Activated effector memory CD4-positive, alpha-beta T cell treated with Interleukin-2 at 50 U/mL for 16 hours (primary cell): ENCODE results near the gene EIF4G3.
"Not testable (repeated sequence)": the region's sequence is repeated elsewhere in the genome, so short reads cannot be mapped to it uniquely, and the experiment has no call there.

Experiments
- DNase-seq: peaks from one replicate; pipeline ENCODE4 v3.0.0-alpha.2; 2020

Gene EIF4G3

GRCh38 chr1:21182181-21182731 lies 5.6 kb upstream of the EIF4G3 start:
- DNase-seq, result no peak

DNA sequence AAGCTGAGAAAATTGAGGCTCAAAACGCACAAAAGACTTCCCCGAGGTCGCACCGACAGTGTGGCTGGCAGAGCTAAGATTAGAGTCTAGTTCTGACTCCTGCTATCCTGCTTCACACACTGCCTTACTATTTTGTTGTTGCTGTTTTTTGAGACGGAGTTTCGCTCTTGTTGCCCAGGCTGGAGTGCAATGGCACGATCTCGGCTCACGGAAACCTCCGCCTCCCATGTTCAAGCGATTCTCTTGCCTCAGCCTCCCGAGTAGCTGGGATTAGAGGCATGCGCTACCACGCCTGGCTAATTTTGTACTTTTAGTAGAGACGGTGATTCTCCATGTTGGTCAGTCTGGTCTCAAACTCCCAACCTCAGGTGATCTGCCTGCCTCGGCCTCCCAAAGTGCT lies 1.6 kb upstream of the EIF4G3 start:
- not testable (repeated sequence) for DNase-seq

GRCh38 chr1:21175670-21176581 lies 771 bp downstream of the EIF4G3 start:
- peak; percentile 38 for DNase-seq

- DNase-seq, result no peak
Observed at GRCh38 chr1:21175324-21175669, 1.4 kb downstream of the EIF4G3 start.

GRCh38 chr1:21174654-21175323 lies 1.9 kb downstream of the EIF4G3 start:
- DNase-seq, result no peak

GRCh38 chr1:21174230-21174629 lies 2.5 kb downstream of the EIF4G3 start:
- no peak for DNase-seq

DNA sequence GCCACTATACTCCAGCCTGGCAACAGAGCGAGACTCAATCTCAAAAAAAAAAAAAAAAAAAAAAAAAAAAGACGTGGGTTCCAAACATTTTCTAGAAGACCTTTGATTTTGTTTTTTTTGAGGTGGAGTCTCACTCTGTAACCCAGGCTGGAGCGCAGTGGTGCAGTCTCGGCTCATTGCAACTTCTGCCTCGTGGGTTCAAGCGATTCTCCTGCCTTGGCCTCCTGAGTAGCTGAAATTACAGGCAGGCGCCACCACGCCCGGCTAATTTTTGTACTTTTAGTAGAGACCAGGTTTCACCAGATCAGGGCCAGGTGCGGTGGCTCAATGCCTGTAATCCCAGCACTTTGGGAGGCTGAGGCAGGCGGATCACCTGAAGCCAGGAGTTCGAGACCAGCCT lies 3.6 kb downstream of the EIF4G3 start:
- not testable (repeated sequence) for DNase-seq

DNA sequence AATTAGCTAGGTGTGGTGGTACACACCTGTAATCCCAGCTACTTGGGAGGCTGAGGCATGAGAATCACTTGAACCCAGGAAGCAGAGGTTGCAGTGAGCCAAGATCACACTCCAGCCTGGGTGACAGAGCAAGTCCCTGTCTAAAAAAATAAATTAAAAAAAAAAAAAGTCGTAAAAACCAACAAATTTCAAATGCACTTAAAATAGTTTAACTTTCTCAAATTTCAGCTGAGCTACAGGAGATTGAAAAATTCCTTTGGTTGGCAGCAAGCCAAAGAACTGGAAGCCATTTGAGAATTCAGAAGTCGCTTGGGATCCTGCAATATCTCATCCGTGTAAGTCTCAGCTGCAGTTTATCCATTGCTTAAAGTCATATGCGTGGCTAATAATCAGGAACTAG lies 5.9 kb downstream of the EIF4G3 start:
- not testable (repeated sequence) for DNase-seq

GRCh38 chr1:21168444-21168843 lies 8.3 kb downstream of the EIF4G3 start:
- no peak for DNase-seq

DNA sequence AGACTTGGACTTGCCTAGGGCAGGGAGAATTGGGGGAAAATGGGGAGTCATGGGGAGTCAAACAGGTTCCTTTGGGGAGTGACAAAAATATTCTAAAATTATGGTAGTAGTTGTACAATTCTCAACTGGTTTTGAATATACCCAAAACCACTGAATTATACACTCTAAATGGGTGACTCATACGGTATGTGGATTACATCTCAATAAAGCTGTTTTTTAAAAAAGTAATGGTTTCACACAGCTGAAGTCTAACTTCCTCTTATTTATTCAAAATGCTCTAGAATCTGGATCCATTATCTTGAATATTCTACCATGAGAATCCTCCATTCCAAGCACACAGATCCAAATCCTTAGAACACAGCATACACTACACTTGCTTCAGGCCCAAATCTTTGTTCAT lies 11.1 kb downstream of the EIF4G3 start:
- DNase-seq, result no peak

DNA sequence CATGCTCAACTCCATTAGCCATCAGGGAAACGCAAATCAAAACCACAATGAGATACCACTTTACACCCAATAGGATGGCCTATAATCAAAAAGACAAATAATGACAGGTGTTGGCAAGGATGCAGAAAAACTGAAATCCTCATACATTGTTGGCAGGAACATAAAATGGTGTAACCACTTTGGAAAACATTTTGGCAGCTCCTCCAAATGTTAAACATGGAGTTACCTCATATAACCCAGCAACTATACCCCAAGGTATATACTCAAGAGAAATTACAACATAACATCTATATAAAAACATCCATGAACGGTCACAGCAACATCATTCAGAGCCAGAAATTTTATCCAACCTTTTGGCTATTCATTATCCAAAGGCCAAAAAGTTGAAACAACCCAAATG lies 11.6 kb downstream of the EIF4G3 start:
- no peak for DNase-seq

DNA sequence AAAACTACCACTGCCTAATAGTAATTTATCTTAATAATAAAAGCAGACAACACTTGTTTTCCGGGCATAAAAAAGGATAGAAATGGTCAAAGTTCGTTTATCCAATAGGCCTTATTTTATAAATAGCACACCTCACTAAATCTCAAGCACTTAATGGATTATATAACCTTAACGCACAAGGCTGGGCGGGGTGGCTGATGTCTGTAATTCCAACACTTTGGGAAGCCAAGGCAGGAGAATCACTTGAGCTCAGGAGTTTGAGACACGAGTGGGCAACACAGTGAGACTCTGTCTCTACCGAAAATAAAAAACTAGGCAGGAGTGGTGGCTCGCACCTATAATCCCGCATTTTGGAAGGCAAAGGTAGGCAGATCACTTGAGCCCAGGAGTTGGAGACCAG lies 12.4 kb downstream of the EIF4G3 start:
- DNase-seq, result no peak

DNA sequence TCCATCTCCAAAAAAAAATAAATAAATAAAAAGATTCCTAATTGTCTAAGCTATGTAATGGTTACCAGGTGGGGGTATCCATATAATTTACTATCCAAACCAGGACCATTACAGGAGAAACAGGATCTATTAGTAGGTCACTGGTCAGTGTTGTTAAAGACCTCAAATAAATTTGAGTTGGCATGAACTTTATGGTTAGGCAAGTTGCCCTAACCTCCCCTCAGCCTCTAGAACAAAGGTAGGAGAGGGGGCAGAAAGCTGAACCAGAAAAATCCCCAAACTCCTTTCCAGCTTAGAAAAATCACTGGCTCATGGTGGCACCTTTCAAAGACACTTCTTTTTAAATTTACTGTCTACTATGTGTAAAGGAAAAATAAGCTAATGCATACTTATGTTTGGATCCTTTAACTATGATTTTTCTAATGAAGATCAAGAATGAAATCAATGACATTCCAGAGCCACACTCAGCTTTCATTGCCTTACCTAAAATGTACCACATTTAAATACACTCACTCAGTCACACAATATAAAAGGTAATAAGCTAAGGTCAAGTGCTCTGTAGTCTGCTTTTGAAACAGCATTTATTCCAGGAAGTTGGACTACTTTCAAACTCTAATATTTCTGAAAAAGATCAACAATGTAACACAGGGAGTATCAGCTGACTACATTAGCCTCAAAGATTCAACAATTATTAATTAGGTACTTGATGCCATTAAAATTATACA lies 13.8 kb downstream of the EIF4G3 start:
- no peak for DNase-seq

GRCh38 chr1:21161842-21162241 lies 14.9 kb downstream of the EIF4G3 start:
- DNase-seq, result no peak

DNA sequence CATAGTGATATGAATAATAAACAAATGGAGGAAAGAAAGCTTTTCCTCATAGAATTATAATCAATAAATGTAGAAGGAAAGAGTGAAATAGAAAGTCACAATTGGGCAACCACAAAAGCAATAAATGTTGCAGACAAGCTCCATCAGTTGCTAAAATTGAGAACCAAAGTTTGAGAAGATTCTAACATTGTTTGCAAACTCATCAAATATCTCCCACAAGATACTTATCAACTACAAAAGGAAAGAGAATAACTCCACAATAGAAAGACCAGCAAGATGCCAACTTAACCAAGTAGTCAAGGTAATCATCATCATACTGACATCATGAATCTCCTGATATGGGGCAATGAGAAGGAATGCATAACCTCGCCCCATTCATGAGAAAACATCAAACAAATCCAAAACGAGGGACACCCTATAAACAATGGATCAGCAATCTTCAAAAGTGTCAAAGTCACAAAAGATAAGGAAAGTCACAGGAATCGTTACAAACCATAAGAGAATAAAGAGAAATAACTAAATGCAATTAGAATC lies 16.4 kb downstream of the EIF4G3 start:
- no peak for DNase-seq

- no peak for DNase-seq
Observed at GRCh38 chr1:21157868-21158267, 18.8 kb downstream of the EIF4G3 start.

DNA sequence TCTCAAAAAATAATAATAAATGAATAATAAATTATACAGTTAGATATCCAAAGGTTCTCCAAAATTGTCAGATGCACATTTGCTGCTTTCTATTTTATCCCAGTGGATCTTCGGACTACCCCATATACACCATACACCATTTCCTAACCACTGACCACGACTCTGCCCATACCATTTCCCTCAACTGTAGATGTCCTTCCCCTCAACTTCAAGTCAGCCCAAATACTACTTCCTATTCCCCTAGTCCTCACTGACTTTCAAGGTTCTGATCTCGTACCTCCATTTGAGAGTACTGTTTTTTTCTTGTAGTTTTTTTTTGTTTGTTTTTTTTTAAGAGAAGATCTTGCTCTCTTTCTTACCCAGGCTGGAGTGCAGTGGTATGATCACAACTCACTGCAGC lies 19.6 kb downstream of the EIF4G3 start:
- no peak for DNase-seq

DNA sequence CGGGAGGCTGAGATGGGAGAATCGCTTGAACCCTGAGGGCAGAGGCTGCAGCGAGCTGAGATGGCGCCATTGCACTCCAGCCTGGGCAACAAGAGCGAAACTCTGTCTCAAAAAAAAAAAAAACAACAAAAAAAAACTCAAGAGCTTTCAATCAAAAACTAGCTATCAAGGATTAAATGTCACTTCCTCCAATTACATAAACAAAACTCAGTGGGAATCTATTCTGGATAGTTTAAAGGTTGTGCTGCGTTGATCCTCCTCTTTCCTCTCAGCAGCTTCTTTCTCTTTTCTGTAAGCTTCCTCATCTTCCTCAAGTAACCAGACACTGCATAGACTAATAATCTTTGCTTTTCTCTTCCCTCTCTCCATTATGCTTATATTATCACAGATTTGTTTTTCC lies 20.7 kb downstream of the EIF4G3 start:
- no peak for DNase-seq

GRCh38 chr1:21154717-21155116 lies 22.0 kb downstream of the EIF4G3 start:
- no peak for DNase-seq

GRCh38 chr1:21153388-21153787 lies 23.3 kb downstream of the EIF4G3 start:
- DNase-seq, result no peak

DNA sequence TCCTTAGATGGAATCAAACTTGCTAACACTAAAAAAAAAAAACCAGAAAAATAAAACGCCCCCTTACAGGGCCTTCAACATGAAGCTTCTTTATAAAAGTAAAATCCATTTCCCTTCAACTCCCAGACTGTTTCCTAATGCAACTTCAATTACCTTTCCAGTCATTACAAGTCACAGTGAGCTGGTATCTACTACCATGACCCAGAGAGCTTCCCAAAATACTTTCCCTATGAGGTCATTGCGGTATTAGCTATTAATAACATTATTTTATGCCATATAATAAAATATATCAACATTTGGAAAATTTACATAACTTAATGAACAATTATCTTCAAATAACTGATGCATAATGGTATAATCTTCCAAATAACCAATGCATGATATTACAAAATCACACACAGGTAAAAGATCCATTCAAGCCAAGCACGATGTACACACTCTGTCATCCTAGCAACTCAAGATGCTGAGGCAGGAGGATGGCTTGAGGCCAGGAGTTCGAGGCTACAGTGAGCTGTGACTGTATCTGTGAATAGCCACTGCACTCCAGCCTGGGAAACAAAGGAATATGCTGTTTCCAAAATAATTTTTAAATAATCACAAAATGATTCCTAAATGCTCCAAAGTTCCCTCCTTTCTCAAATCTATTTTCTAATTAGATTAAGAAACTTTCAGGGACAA lies 24.1 kb downstream of the EIF4G3 start:
- no peak for DNase-seq

- no peak for DNase-seq
Observed at GRCh38 chr1:21149855-21150432, 26.8 kb downstream of the EIF4G3 start.
